ENCODE data around the gene PDE4C. TPM values are rescaled to one million over a fixed set of nuclear protein-coding genes. Genes with fewer than 3 reads are reported as not detected.

Gene PDE4C
- total and polyA plus RNA-seq, 9 of the 15 experiments (the other 6 are each of a cell fraction or from before 2014, with no cell fraction given), result 0.04 to 0.91 (median 0.20) TPM; not detected in 1

GRCh38 chr19:18192673-18193387 is 33.4 kb downstream of the PDE4C start, which contains the start of gene MPV17L2 (continued):
- no peak for TF ChIP-seq CLOCK (CRISPR knock-in tag; IDR thresholded peaks at IDR 0.05; ENCODE audit: borderline replicate concordance)
- TF ChIP-seq RBM25 (IDR thresholded peaks at IDR 0.05; ENCODE audit: low read depth, low read length, severe bottlenecking), result peak; percentile 99
- TF ChIP-seq, protein P1, sequence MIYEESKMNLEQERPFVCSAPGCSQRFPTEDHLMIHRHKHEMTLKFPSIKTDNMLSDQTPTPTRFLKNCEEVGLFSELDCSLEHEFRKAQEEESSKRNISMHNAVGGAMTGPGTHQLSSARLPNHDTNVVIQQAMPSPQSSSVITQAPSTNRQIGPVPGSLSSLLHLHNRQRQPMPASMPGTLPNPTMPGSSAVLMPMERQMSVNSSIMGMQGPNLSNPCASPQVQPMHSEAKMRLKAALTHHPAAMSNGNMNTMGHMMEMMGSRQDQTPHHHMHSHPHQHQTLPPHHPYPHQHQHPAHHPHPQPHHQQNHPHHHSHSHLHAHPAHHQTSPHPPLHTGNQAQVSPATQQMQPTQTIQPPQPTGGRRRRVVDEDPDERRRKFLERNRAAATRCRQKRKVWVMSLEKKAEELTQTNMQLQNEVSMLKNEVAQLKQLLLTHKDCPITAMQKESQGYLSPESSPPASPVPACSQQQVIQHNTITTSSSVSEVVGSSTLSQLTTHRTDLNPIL (CRISPR knock-in tag; IDR thresholded peaks at IDR 0.05), result no peak
- TF ChIP-seq, protein P2, sequence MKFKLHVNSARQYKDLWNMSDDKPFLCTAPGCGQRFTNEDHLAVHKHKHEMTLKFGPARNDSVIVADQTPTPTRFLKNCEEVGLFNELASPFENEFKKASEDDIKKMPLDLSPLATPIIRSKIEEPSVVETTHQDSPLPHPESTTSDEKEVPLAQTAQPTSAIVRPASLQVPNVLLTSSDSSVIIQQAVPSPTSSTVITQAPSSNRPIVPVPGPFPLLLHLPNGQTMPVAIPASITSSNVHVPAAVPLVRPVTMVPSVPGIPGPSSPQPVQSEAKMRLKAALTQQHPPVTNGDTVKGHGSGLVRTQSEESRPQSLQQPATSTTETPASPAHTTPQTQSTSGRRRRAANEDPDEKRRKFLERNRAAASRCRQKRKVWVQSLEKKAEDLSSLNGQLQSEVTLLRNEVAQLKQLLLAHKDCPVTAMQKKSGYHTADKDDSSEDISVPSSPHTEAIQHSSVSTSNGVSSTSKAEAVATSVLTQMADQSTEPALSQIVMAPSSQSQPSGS (CRISPR knock-in tag; IDR thresholded peaks at IDR 0.05), result no peak
- TF ChIP-seq, protein P3, sequence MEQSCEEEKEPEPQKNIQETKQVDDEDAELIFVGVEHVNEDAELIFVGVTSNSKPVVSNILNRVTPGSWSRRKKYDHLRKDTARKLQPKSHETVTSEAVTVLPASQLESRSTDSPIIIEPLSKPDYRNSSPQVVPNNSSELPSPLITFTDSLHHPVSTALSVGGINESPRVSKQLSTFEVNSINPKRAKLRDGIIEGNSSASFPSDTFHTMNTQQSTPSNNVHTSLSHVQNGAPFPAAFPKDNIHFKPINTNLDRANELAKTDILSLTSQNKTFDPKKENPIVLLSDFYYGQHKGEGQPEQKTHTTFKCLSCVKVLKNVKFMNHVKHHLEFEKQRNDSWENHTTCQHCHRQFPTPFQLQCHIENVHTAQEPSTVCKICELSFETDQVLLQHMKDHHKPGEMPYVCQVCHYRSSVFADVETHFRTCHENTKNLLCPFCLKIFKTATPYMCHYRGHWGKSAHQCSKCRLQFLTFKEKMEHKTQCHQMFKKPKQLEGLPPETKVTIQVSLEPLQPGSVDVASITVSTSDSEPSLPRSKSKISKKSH (CRISPR knock-in tag; IDR thresholded peaks at IDR 0.05), result no peak
- TF ChIP-seq, protein P4, sequence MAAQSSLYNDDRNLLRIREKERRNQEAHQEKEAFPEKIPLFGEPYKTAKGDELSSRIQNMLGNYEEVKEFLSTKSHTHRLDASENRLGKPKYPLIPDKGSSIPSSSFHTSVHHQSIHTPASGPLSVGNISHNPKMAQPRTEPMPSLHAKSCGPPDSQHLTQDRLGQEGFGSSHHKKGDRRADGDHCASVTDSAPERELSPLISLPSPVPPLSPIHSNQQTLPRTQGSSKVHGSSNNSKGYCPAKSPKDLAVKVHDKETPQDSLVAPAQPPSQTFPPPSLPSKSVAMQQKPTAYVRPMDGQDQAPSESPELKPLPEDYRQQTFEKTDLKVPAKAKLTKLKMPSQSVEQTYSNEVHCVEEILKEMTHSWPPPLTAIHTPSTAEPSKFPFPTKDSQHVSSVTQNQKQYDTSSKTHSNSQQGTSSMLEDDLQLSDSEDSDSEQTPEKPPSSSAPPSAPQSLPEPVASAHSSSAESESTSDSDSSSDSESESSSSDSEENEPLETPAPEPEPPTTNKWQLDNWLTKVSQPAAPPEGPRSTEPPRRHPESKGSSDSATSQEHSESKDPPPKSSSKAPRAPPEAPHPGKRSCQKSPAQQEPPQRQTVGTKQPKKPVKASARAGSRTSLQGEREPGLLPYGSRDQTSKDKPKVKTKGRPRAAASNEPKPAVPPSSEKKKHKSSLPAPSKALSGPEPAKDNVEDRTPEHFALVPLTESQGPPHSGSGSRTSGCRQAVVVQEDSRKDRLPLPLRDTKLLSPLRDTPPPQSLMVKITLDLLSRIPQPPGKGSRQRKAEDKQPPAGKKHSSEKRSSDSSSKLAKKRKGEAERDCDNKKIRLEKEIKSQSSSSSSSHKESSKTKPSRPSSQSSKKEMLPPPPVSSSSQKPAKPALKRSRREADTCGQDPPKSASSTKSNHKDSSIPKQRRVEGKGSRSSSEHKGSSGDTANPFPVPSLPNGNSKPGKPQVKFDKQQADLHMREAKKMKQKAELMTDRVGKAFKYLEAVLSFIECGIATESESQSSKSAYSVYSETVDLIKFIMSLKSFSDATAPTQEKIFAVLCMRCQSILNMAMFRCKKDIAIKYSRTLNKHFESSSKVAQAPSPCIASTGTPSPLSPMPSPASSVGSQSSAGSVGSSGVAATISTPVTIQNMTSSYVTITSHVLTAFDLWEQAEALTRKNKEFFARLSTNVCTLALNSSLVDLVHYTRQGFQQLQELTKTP (IDR thresholded peaks at IDR 0.05; ENCODE audit: low read depth in 1 of 2, partially characterized antibody in 2 of 2), result no peak
- no peak for TF ChIP-seq KHSRP (IDR thresholded peaks at IDR 0.05)
- no peak for TF ChIP-seq ZC3H11A (IDR thresholded peaks at IDR 0.05; ENCODE audit: low read depth, low read length)
- no peak for TF ChIP-seq PTBP1 (IDR thresholded peaks at IDR 0.05; ENCODE audit: low read depth, low read length)
- no peak for TF ChIP-seq SMARCA5 (IDR thresholded peaks at IDR 0.05)
- TF ChIP-seq ZNF408 (CRISPR knock-in tag; IDR thresholded peaks at IDR 0.05; ENCODE audit: low read depth), result no peak
- peak; percentile 99 for TF ChIP-seq NEUROD1 (IDR thresholded peaks at IDR 0.05; ENCODE audit: borderline replicate concordance, low read depth, low read length, partially characterized antibody)
- TF ChIP-seq MEIS2 (IDR thresholded peaks at IDR 0.05; ENCODE audit: partially characterized antibody), result no peak
- no peak for TF ChIP-seq GABPA (tag; conservative IDR thresholded peaks at IDR 0.05; ENCODE audit: low read depth)
- no peak for TF ChIP-seq TCF7 (IDR thresholded peaks at IDR 0.05; ENCODE audit: borderline replicate concordance)
- peak; percentile 79 for TF ChIP-seq CEBPB (tag; IDR thresholded peaks at IDR 0.05)
- TF ChIP-seq ERF (CRISPR knock-in tag; IDR thresholded peaks at IDR 0.05), result peak; percentile 31; the same call in 1 of the 2 replicates
